ENCODE data around the gene EPHB6.

EPHB6 gene

GRCh38 chr7:142868188-142868985 is 13.5 kb downstream of the EPHB6 start (continued):
- TF ChIP-seq ZNF280C (tag by site-specific recombination; IDR thresholded peaks at IDR 0.05), result no peak
- TF ChIP-seq BCL6B (tag by site-specific recombination; IDR thresholded peaks at IDR 0.05), result no peak
- no peak for TF ChIP-seq ZNF404 (tag by site-specific recombination; IDR thresholded peaks at IDR 0.05)
- TF ChIP-seq ZFP37 (tag by site-specific recombination; IDR thresholded peaks at IDR 0.05), result no peak
- no peak for TF ChIP-seq ZNF211 (tag by site-specific recombination; IDR thresholded peaks at IDR 0.05; ENCODE audit: low read depth)
- TF ChIP-seq ZNF600 (tag by site-specific recombination; IDR thresholded peaks at IDR 0.05), result no peak
- no peak for TF ChIP-seq ZNF132 (tag by site-specific recombination; IDR thresholded peaks at IDR 0.05; ENCODE audit: borderline replicate concordance)
- no peak for TF ChIP-seq ZNF670 (tag by site-specific recombination; IDR thresholded peaks at IDR 0.05; ENCODE audit: low read depth)

- no peak for TF ChIP-seq ZXDB (tag by site-specific recombination; IDR thresholded peaks at IDR 0.05)
- no peak for TF ChIP-seq ZNF555 (tag by site-specific recombination; conservative IDR thresholded peaks at IDR 0.05)
- no peak for TF ChIP-seq ZNF48 (tag by site-specific recombination; IDR thresholded peaks at IDR 0.05)
- no peak for TF ChIP-seq ZNF138 (tag by site-specific recombination; IDR thresholded peaks at IDR 0.05; ENCODE audit: borderline replicate concordance)
- no peak for TF ChIP-seq ZNF624 (tag by site-specific recombination; IDR thresholded peaks at IDR 0.05)
- no peak for TF ChIP-seq BCL11B (tag by site-specific recombination; IDR thresholded peaks at IDR 0.05; ENCODE audit: low read depth)
- TF ChIP-seq ZNF10 (tag by site-specific recombination; IDR thresholded peaks at IDR 0.05), result no peak
- no peak for TF ChIP-seq ZNF747 (tag by site-specific recombination; IDR thresholded peaks at IDR 0.05)
- TF ChIP-seq REST (tag by site-specific recombination; IDR thresholded peaks at IDR 0.05), result no peak
- TF ChIP-seq ZNF76 (tag by site-specific recombination; IDR thresholded peaks at IDR 0.05; ENCODE audit: borderline replicate concordance, low read depth), result no peak
- no peak for TF ChIP-seq ZNF664 (tag by site-specific recombination; IDR thresholded peaks at IDR 0.05)
- no peak for TF ChIP-seq PRDM1 (tag by site-specific recombination; IDR thresholded peaks at IDR 0.05)
- TF ChIP-seq ZNF768 (tag by site-specific recombination; IDR thresholded peaks at IDR 0.05), result no peak
- no peak for TF ChIP-seq ZNF518A (tag by site-specific recombination; conservative IDR thresholded peaks at IDR 0.05; ENCODE audit: low read depth)
- POLR2A ChIA-PET, result no interaction called here
- CTCF ChIA-PET, result interaction anchor here (1.5 kb wide), 1 partner anchor 135 kb away, joined by 4 read pairs; no protein-coding TSS in a partner anchor
- no peak overlapping the region for H3K4me3 ChIP-seq (ENCODE audit: low read depth, low read length)
- no peak overlapping the region for H3K27ac ChIP-seq (ENCODE audit: extremely low read depth, low read depth, low read length)
- no peaks in the 10 kb centered on the region for H3K4me1 ChIP-seq (ENCODE audit: control insufficient read depth, insufficient read depth, low read length)
- H3K9me3 ChIP-seq (ENCODE audit: control insufficient read depth, insufficient read depth, low read depth, low read length), result no peaks in the 10 kb centered on the region
- H3K36me3 ChIP-seq (ENCODE audit: control insufficient read depth in 2 of 2, insufficient read depth in 1 of 2, low read length in 2 of 2), result peaks cover 0 to 17% of the 10 kb centered on the region in 2 experiments; a peak in 1 of 3 replicates
Measured at GRCh38 chr7:142868986-142869415, 14.1 kb downstream of the EPHB6 start.
